Measurements from ENCODE around the gene MADD.

MADD gene

GRCh38 chr11:47337229-47337924, 67.4 kb downstream of the MADD start:
- DNase-seq (ENCODE audit: low read depth), result no peak
- no peak for TF ChIP-seq CTCF (IDR thresholded peaks at IDR 0.05; ENCODE audit: low read depth, low read length, missing control alignments)
- H3K4me3 ChIP-seq (ENCODE audit: low read depth, low read length), result no peak overlapping the region
- in situ Hi-C loops (cut with HindIII; ENCODE audit: low sequenced_read_pairs), result no loop called here

GRCh38 chr11:47338396-47339241, 68.7 kb downstream of the MADD start:
- no peak overlapping the region for H3K4me3 ChIP-seq (ENCODE audit: low read depth, low read length)
- TF ChIP-seq CTCF (IDR thresholded peaks at IDR 0.05; ENCODE audit: low read depth, low read length, missing control alignments), result no peak
- in situ Hi-C loops (cut with HindIII; ENCODE audit: low sequenced_read_pairs), result no loop called here
- DNase-seq (ENCODE audit: low read depth), result no peak

- DNase-seq (ENCODE audit: low read depth), result no peak
- TF ChIP-seq CTCF (IDR thresholded peaks at IDR 0.05; ENCODE audit: low read depth, low read length, missing control alignments), result no peak
- H3K4me3 ChIP-seq (ENCODE audit: low read depth, low read length), result no peak overlapping the region
- in situ Hi-C loops (cut with HindIII; ENCODE audit: low sequenced_read_pairs), result no loop called here
Observed at GRCh38 chr11:47340010-47340409, 70.1 kb downstream of the MADD start.

- in situ Hi-C loops (cut with HindIII; ENCODE audit: low sequenced_read_pairs), result no loop called here
- no peak for TF ChIP-seq CTCF (IDR thresholded peaks at IDR 0.05; ENCODE audit: low read depth, low read length, missing control alignments)
- no peak for DNase-seq (ENCODE audit: low read depth)
- no peak overlapping the region for H3K4me3 ChIP-seq (ENCODE audit: low read depth, low read length)
Observed at GRCh38 chr11:47340980-47341775, 71.2 kb downstream of the MADD start.

GRCh38 chr11:47342036-47342803, 72.3 kb downstream of the MADD start:
- no peak for TF ChIP-seq CTCF (IDR thresholded peaks at IDR 0.05; ENCODE audit: low read depth, low read length, missing control alignments)
- no peak for DNase-seq (ENCODE audit: low read depth)
- no peak overlapping the region for H3K4me3 ChIP-seq (ENCODE audit: low read depth, low read length)
- in situ Hi-C loops (cut with HindIII; ENCODE audit: low sequenced_read_pairs), result no loop called here

- no peak overlapping the region for H3K4me3 ChIP-seq (ENCODE audit: low read depth, low read length)
- in situ Hi-C loops (cut with HindIII; ENCODE audit: low sequenced_read_pairs), result no loop called here
- no peak for TF ChIP-seq CTCF (IDR thresholded peaks at IDR 0.05; ENCODE audit: low read depth, low read length, missing control alignments)
- no peak for DNase-seq (ENCODE audit: low read depth)
Observed at GRCh38 chr11:47342854-47343253, 72.9 kb downstream of the MADD start.
